ENCODE results near the gene DMRT3.
A peak's percentile ranks its signal among the peaks of the same experiment; 100 is the strongest.

The DMRT3 gene

GRCh38 chr9:1002678-1003077 lies 26.2 kb downstream of the DMRT3 start:
- DNase-seq (ENCODE audit: low read depth, low spot score) = no peak

DNA sequence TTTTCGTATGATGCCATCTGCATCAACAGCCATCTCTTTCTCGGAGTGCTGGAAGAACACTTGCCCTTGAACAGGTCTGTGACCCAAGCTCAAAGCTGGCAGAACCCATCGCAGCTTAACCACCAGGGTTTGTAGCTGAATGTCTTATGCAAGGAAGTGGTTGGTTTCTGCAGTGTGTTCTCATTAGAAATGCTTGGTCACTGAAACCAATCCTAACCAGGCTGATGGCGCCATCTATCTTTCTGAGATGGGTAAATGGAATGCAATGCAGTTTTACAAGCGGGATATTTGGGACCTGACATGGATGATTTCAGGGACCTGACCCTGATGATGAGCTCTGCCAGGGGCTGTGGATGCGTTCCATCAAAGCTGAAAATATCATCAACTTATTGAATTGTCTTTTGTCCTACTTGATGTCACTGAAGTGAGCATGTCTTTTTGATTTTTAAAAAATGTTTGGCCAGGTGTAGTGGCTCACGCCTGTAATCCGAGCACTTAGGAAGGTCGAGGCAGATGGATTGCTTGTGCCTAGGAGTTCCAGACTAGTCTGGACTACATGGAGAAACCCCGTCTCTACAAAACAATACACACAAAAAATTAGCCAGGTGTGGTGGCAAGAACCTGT lies 28.7 kb downstream of the DMRT3 start:
- no peak for DNase-seq (ENCODE audit: low read depth, low spot score)

DNA sequence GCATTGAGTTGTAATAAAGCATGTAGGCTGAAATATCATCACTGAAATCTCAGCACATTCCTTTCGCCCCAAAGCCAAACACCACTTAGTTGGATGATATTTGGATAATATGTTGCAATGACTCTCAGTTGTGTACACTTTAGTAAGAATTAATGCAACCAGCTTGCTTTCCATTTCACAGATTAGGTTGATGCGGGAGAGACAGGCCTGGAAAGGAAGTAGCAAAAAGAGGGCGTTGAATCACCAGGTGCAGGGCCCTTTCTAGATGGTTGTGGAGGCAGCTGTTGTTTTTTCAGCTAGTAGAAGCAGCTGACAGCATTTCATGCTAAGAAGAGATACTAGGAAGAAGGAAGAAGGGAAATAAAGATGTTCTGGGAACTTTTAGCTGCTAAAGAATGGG lies 30.9 kb downstream of the DMRT3 start:
- no peak for DNase-seq (ENCODE audit: low read depth, low spot score)

- no peak for DNase-seq (ENCODE audit: low read depth, low spot score)
Observed at GRCh38 chr9:1008216-1008615, 31.8 kb downstream of the DMRT3 start.

- peak; percentile 50 for DNase-seq (ENCODE audit: low read depth, low spot score)
Observed at GRCh38 chr9:1009101-1009707, 32.7 kb downstream of the DMRT3 start.

DNA sequence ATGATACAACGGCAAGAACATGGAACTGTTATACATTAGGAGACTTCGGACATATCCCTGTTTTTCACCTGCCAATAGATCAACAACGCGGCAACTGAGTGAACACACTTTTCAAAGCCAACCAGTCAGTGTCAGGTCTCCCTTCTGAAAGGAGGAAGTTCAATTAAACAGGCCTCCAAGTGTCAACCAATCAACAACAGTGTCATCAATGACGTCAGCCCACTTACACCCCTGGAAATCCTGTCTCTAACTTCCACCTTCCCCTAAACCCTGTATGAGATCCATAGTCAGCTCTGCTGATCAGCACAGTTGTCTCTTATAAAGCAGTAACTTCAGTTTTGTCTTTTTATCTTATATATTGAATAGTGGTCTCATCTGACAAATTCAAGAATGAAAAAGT lies 36.6 kb downstream of the DMRT3 start:
- DNase-seq (ENCODE audit: low read depth, low spot score) = no peak

GRCh38 chr9:1014225-1014624 lies 37.8 kb downstream of the DMRT3 start:
- no peak for DNase-seq (ENCODE audit: low read depth, low spot score)

DNA sequence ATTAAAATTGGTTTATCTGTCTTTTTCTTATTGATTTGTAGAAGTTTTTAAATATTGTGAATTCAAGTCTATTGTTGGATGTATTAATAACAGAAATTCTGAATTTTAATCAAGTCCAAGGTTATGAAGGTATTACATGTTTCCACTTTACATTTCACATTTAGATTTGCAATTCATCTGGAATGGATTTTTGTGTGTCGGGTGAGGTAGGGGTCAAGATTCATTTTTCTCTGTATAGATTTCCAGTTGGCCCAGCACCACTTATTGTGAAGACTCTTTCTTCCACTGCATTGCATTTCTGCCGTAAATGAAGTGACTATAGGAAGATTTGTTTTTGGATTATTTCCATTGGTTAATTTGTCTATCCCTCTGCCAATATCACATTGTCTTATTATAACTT lies 38.2 kb downstream of the DMRT3 start:
- no peak for DNase-seq (ENCODE audit: low read depth, low spot score)

GRCh38 chr9:1018121-1018520 lies 41.7 kb downstream of the DMRT3 start:
- DNase-seq (ENCODE audit: low read depth, low spot score) = no peak

- DNase-seq (ENCODE audit: low read depth, low spot score) = no peak
Observed at GRCh38 chr9:1024112-1024511, 47.7 kb downstream of the DMRT3 start.

DNA sequence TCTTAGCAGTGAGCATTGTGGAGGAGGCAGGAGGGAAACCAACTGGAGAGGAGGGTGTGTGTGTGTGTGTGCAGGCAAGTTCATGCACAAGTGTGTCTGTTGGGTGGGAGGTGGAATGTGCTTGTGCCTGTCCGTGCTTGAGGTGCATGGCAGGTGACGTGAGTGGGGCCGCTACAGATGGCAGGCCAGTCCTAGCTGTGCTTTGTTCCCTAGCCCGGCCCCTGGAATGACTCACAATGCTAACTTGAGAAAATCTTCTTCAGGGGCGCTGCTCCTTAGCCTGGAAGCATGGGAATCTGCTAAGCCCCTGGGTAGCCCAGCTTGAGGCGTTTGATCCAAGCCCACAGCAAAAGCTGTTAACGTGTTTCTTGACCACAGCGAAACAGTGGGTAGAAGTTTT lies 48.7 kb downstream of the DMRT3 start:
- DNase-seq (ENCODE audit: low read depth, low spot score) = no peak

GRCh38 chr9:1026219-1026618 lies 49.8 kb downstream of the DMRT3 start:
- DNase-seq (ENCODE audit: low read depth, low spot score) = no peak

DNA sequence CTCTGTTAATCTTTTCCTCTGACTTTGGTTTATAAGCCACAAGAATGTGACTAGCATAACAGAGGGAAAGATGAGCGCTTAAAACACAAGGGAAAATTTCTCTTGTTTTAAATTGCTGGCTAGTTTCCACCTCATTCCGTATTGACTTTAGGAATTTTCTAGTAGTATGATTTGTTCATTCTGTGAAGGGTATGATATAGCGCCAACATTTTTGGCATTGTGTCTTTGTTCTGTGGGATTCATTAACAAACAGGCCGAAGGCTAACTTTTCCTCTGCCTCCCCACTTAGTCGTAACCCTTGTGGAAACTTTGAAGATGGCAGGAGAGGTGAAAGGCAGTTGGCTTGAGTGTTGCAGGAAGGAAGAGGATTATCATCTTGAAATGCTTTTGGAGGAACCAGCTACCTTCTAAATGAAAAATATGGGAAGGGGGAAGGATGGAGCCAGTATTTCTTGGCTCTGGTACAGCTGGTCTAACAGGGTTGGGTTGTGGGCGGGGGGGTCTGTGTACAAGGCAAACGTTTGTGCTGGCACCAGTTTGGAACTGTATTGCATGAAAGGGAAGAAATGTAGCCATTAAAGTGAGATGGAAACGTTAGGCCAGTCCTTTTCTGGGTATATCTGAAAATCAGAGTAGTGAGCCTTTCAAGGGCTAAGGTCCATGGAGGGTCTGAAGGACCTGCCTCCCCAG lies 52.2 kb downstream of the DMRT3 start:
- no peak for DNase-seq (ENCODE audit: low read depth, low spot score)

DNA sequence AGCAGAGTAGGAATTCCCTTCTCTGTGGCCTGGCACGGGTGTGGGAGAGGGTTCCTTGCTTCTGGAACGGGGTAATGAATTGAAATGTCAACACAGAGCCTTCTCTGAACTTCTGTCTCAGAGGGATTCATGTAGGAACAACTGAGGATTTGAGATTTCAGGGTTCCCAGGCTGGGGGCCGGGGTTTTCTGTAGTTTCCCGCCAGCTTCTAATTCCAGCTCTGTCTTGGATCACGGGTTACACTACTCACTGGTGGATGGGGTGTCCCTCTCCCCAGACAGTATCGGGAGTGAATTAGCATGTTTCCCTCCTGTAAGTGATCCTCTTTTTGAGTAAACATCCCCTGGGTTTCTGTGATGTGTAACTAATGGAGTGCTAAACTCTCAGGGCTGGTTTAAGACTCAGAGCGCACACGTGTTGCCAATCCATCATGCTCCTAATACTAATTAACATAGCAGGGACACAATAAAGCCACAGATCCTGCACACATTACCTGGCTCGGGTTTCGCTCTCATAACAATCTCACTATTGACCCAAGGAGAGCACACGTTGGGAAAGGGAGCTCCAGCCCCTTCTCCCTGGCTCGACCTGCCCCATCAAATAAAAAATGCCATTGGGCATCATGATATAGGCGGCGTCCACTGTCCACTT lies 55.6 kb downstream of the DMRT3 start:
- DNase-seq (ENCODE audit: low read depth, low spot score) = no peak

DNA sequence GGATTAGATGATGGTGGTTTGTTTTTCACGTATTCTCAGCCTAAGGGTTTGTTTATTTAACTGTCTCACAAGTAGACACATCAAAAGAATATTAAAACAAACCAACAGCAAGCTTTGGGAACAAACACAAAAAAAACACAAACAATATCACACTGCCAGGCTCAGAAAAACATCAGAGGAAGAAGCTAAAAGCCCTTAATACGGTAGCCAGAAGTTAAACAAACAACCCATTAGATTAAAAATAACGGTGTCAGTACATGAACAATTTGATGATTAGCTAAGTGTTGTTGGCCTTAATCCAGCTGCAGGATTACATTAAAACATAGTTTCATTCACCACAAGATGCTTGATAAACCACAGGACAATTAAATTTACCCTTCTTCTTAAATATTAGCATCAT lies 57.8 kb downstream of the DMRT3 start:
- DNase-seq (ENCODE audit: low read depth, low spot score) = no peak

DNA sequence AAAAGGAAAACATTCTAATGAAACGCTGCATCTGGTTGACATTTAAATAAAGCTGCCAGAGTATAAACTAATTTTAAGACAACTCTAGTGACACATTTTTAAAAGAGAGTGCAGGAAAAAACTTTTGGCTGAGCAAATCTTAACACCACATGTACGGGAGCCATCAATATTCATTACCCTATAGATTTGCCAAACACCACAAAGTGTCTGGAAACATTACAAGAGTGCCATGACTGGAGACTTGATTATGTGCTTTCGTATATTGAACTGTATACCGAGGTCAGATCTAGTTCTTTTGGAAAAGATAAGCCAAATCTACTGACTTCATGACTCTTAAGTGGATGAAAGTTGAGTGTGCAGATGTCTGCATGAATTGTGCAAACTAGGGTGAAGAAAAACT lies 63.1 kb downstream of the DMRT3 start:
- DNase-seq (ENCODE audit: low read depth, low spot score) = no peak

All from smooth muscle cell of the brain vasculature (primary cell).